GM10266 (cell line): ENCODE data around the gene MLST8.
"Not testable (repeated sequence)": the region's sequence is repeated elsewhere in the genome, so short reads cannot be mapped to it uniquely, and the experiment has no call there.

Source experiments
- DNase-seq: peaks from one replicate; pipeline ENCODE4 v3.0.0; 2012; ENCODE audit errors: extremely low spot score
- CTCF ChIP-seq: IDR thresholded peaks from 2 replicates; pipeline ENCODE4 v1.5.1; 2012; ENCODE audit warnings: mild to moderate bottlenecking, low read depth; ENCODE audit not compliant: control insufficient read depth, insufficient read depth; ENCODE audit errors: missing control alignments

MLST8 gene

GRCh38 chr16:2237493-2238149 lies 32.4 kb downstream of the MLST8 start:
- no peak for DNase-seq
- TF ChIP-seq CTCF, result no peak

GRCh38 chr16:2238150-2238837 lies 33.0 kb downstream of the MLST8 start:
- no peak for DNase-seq
- TF ChIP-seq CTCF, result no peak

- TF ChIP-seq CTCF, result no peak
- no peak for DNase-seq
These were observed 33.8 kb downstream of the MLST8 start for GRCh38 chr16:2238838-2239675.

GRCh38 chr16:2240331-2240730 lies 35.1 kb downstream of the MLST8 start:
- DNase-seq, result not testable (repeated sequence)

GRCh38 chr16:2242598-2242997 lies 37.3 kb downstream of the MLST8 start:
- TF ChIP-seq CTCF, result no peak
- no peak for DNase-seq

- TF ChIP-seq CTCF, result no peak
- DNase-seq, result no peak
These were observed 37.8 kb downstream of the MLST8 start for GRCh38 chr16:2243031-2243528.

- no peak for TF ChIP-seq CTCF
- DNase-seq, result no peak
These were observed 38.5 kb downstream of the MLST8 start for GRCh38 chr16:2243781-2244180.
